ENCODE data around the gene PCP2. TPM values are rescaled to one million over a fixed set of nuclear protein-coding genes. Genes with fewer than 3 reads are reported as not detected.

PCP2 gene
- total and polyA plus RNA-seq, 2 of the 8 experiments (the other 6 are each of a cell fraction or from before 2014, with no cell fraction given): not detected

- Histone ChIP-seq H4K20me1 (replicated peaks in 1 of 2; ENCODE audit: control insufficient read depth in 1 of 2, insufficient read depth in 2 of 2, low read length in 2 of 2) (peaks cover 6 to 12% of the 10 kb centered on the region in 2 experiments), H3K23ac (ENCODE audit: insufficient read length) (no peak overlapping the region)
- POLR2A ChIA-PET (ENCODE audit: partially characterized antibody): interaction anchor here (2.3 kb wide), 1 partner anchor 8 kb away, joined by 5 read pairs; no protein-coding TSS in a partner anchor
Observed at GRCh38 chr19:7612282-7613274, 20.9 kb downstream of the PCP2 start.

More at GRCh38 chr19:7612282-7613274, 20.9 kb downstream of the PCP2 start:
- Histone ChIP-seq H2BK12ac (ENCODE audit: low read depth, low read length) (no peak overlapping the region), H4K5ac (ENCODE audit: insufficient read length, low read depth, low read length) (no peak overlapping the region), H3K18ac (ENCODE audit: extremely low read depth, low read length) (no peak overlapping the region), H3K23me2 (ENCODE audit: low read depth, low read length) (no peaks in the 10 kb centered on the region), H3K4me1 (replicated peaks in 1 of 4; ENCODE audit: control insufficient read depth in 3 of 4, insufficient read depth in 4 of 4, low read length in 3 of 4) (no peaks in the 10 kb centered on the region), H3K27ac (ENCODE audit: low read depth, low read length) (no peak overlapping the region), H4K8ac (ENCODE audit: extremely low read depth, insufficient read depth, low read length) (no peak overlapping the region), H3K4me2 (ENCODE audit: insufficient read depth in 1 of 2, low read depth in 2 of 2, low read length in 2 of 2) (no peak overlapping the region), H3K9ac (replicated peaks in 1 of 4; ENCODE audit: extremely low read depth in 1 of 4, low read depth in 3 of 4, low read length in 3 of 4) (no peak overlapping the region), H3K79me1 (ENCODE audit: low read depth, low read length) (no peaks in the 10 kb centered on the region; the same call in 1 of the 2 replicates), H3K79me2 (ENCODE audit: control insufficient read depth in 1 of 2, insufficient read depth in 2 of 2, low read length in 2 of 2) (no peaks in the 10 kb centered on the region), H3K9me3 (ENCODE audit: insufficient read depth in 2 of 2, low read depth in 1 of 2, low read length in 1 of 2) (no peaks in the 10 kb centered on the region), H2BK5ac (ENCODE audit: low read depth, low read length) (no peak overlapping the region), H2BK120ac (replicated peaks; ENCODE audit: low read depth, low read length) (no peak overlapping the region), H3K4ac (replicated peaks; ENCODE audit: insufficient read length, low read depth, low read length) (no peak overlapping the region), H3K14ac (ENCODE audit: insufficient read length) (no peak overlapping the region), H3K27me3 (replicated peaks in 1 of 4; ENCODE audit: control insufficient read depth in 3 of 4, extremely low read depth in 1 of 4, insufficient read depth in 3 of 4, low read length in 3 of 4) (no peaks in the 10 kb centered on the region), H2BK15ac (ENCODE audit: low read length) (no peak overlapping the region), H2AK5ac (ENCODE audit: low read depth, low read length) (no peak overlapping the region), H3K4me3 (ENCODE audit: extremely low read depth in 1 of 4, insufficient read depth in 2 of 4, low read depth in 3 of 4, low read length in 4 of 4) (no peak overlapping the region), H2AFZ (ENCODE audit: low read length) (no peak overlapping the region), H3K56ac (replicated peaks; ENCODE audit: insufficient read length, low read depth, low read length) (no peak overlapping the region), H4K91ac (replicated peaks; ENCODE audit: insufficient read length, low read length) (no peak overlapping the region), H2BK20ac (ENCODE audit: low read length) (no peak overlapping the region), H3K36me3 (ENCODE audit: control insufficient read depth in 2 of 4, insufficient read depth in 4 of 4, low read length in 3 of 4) (peaks cover 2 to 43% (median 14%) of the 10 kb centered on the region in 4 experiments; a peak in 6 of 8 replicates)
- FAIRE-seq (no peak), DNase-seq (ENCODE audit: low read depth in 1 of 2, low spot score in 2 of 2) (no peak)
- 94% methylated on average over 55 of the region's 81 CpGs; no CpG with 5 or more reads in 1 of the 2 experiments for WGBS, 2 experiments (ENCODE audit: extremely low coverage in 1 of 2, insufficient coverage in 1 of 2, insufficient read length in 1 of 2, insufficient replicate concordance in 2 of 2, low coverage in 1 of 2, low lambda C conversion rate in 2 of 2, missing lambda C conversion rate in 1 of 2)
- CTCF ChIA-PET (ENCODE audit: partially characterized antibody): interaction anchor here (0.7 kb wide), 1 partner anchor 68 kb away, joined by 3 read pairs; the partner anchor contains the start of gene TRAPPC5
- TF ChIP-seq TBP (IDR thresholded peaks at IDR 0.05; ENCODE audit: low read depth, low read length) (no peak), EP300 (IDR thresholded peaks at IDR 0.05; ENCODE audit: borderline replicate concordance in 1 of 2, low read depth in 2 of 2, low read length in 2 of 2) (no peak), SP1 (IDR thresholded peaks at IDR 0.05; ENCODE audit: low read depth, low read length) (no peak), SAP30 (IDR thresholded peaks at IDR 0.05; ENCODE audit: insufficient read depth, insufficient replicate concordance, low read length) (no peak), EZH2 (IDR thresholded peaks at IDR 0.05; ENCODE audit: low read depth, low read length, severe bottlenecking) (no peak), HDAC6 (IDR thresholded peaks at IDR 0.05; ENCODE audit: low read depth, low read length) (no peak), PHF8 (conservative IDR thresholded peaks at IDR 0.05; ENCODE audit: low read depth, low read length) (no peak), MAX (IDR thresholded peaks at IDR 0.05) (no peak), JUN (IDR thresholded peaks at IDR 0.05; ENCODE audit: low read depth, low read length) (no peak)
